IMR-90 (cell line): Measurements from ENCODE around the gene RASSF7. TPM values are rescaled to one million over a fixed set of nuclear protein-coding genes. Genes with fewer than 3 reads are reported as not detected.

Source experiments
- CHD1 ChIP-seq: IDR thresholded peaks from 2 replicates; pipeline ENCODE4 v1.6.1; 2012; ENCODE audit warnings: low read depth, low read length, improper control_type of control experiment
- MAZ ChIP-seq: IDR thresholded peaks from 2 replicates; pipeline ENCODE4 v1.6.1; 2012; ENCODE audit warnings: low read depth, mild to moderate bottlenecking, low read length, improper control_type of control experiment, moderate library complexity, borderline replicate concordance
- POLR2A ChIP-seq: IDR thresholded peaks from 2 replicates; pipeline ENCODE4 v1.6.1; 2012; ENCODE audit warnings: mild to moderate bottlenecking, low read depth, low read length
- polyA plus RNA-seq, 3 experiments: library from polyadenylated mRNA; depleted of rRNA; stranded (reverse); fragments of >200 nt; gene quantifications; 2 replicates each; pipeline ENCODE4 v1.2.3, GENCODE V29; 2012; ENCODE audit warnings: low replicate concordance in 1 of 3
- total RNA-seq: library from RNA; depleted of rRNA; stranded (reverse); fragments of >200 nt; gene quantifications from 2 replicates; pipeline ENCODE4 v1.2.3, GENCODE V29; 2012
- TF ChIP-seq, protein P1 (sequence below): fragments of 150-350 bp; IDR thresholded peaks from 2 replicates; pipeline ENCODE4 v1.6.1; 2017; ENCODE audit warnings: mild to moderate bottlenecking, antibody characterized with exemption, low read length, low read depth

The RASSF7 gene
- total and polyA plus RNA-seq, 2 of the 4 experiments (the other 2 are of a cell fraction) = 6.8 to 18.5 TPM

DNA sequence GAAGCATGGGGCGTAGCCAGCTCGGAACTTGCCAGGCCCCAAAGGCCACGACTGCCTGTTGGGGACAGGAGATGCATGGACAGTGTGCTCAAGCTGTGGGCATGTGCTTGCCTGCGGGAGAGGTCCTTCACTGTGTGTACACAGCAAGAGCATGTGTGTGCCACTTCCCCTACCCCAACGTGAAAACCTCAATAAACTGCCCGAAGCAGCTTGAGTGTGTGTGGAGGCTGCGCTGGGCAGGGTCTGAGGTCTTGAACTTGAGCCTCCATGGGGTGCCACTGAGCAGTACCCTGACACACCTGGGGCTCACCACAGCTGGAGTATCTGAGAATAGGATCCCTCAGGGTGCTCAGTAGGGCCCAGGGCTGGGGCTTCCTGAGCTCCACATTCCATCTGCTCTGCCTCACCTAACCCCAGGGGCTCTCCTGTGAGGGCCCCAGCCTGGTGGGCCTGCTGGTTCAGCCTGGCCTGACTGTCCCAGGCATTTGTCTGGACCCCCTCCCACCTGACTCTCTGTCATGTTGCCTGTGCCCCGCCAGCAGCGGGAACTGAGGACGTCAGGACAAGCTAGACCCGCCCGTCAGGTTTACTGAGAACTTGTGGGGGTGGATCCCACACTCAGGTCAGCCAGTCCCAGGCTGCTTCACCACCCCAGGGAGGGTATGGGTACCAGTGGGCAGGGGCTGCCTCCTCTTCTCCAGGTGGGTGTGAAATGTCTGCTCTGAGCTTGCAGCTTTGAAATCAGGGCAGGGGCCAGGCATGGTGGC lies 3.2 kb downstream of the RASSF7 start (continued):
- TF ChIP-seq, protein P1, sequence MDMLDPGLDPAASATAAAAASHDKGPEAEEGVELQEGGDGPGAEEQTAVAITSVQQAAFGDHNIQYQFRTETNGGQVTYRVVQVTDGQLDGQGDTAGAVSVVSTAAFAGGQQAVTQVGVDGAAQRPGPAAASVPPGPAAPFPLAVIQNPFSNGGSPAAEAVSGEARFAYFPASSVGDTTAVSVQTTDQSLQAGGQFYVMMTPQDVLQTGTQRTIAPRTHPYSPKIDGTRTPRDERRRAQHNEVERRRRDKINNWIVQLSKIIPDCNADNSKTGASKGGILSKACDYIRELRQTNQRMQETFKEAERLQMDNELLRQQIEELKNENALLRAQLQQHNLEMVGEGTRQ = no peak
- TF ChIP-seq POLR2A (no peak), MAZ (no peak), CHD1 (no peak)
